HG02571 (cell line): ENCODE measurements around the gene PSRC1.

ENCODE experiments used
- ATAC-seq: cut with Tn5 transposase; IDR thresholded peaks from one replicate; pipeline ENCODE4 v1.9.1; 2021; ENCODE audit warnings: mild to moderate bottlenecking, moderate library complexity; ENCODE audit not compliant: unreplicated experiment

PSRC1 gene

GRCh38 chr1:109272831-109273547 lies 10.0 kb downstream of the PSRC1 start:
- no peak for ATAC-seq

- ATAC-seq, result no peak
Measured at GRCh38 chr1:109272021-109272799, 10.7 kb downstream of the PSRC1 start.

GRCh38 chr1:109271458-109271857 lies 11.5 kb downstream of the PSRC1 start:
- ATAC-seq, result no peak

- no peak for ATAC-seq
Measured at GRCh38 chr1:109270623-109271317, 12.2 kb downstream of the PSRC1 start.

GRCh38 chr1:109269981-109270622 lies 12.8 kb downstream of the PSRC1 start:
- ATAC-seq, result no peak

GRCh38 chr1:109269212-109269980 lies 13.5 kb downstream of the PSRC1 start:
- no peak for ATAC-seq

- ATAC-seq, result no peak
Measured at GRCh38 chr1:109268431-109269211, 14.3 kb downstream of the PSRC1 start.

- no peak for ATAC-seq
Measured at GRCh38 chr1:109267743-109268300, 15.1 kb downstream of the PSRC1 start.

GRCh38 chr1:109266965-109267364 lies 16.0 kb downstream of the PSRC1 start:
- no peak for ATAC-seq

GRCh38 chr1:109265741-109266330 lies 17.1 kb downstream of the PSRC1 start:
- ATAC-seq, result no peak

GRCh38 chr1:109265016-109265415 lies 17.9 kb downstream of the PSRC1 start:
- no peak for ATAC-seq

- ATAC-seq, result no peak
Measured at GRCh38 chr1:109264379-109264755, 18.6 kb downstream of the PSRC1 start.

GRCh38 chr1:109263597-109264378 lies 19.2 kb downstream of the PSRC1 start:
- ATAC-seq, result no peak

- no peak for ATAC-seq
Measured at GRCh38 chr1:109263234-109263596, 19.7 kb downstream of the PSRC1 start.

- no peak for ATAC-seq
Measured at GRCh38 chr1:109262231-109263055, 20.5 kb downstream of the PSRC1 start.

GRCh38 chr1:109261578-109261977 lies 21.4 kb downstream of the PSRC1 start:
- no peak for ATAC-seq

- no peak for ATAC-seq
Measured at GRCh38 chr1:109261006-109261405, 21.9 kb downstream of the PSRC1 start.
